Mucosa of descending colon (tissue), 3 donors: ENCODE results near the gene CAMK2B. TPM values are rescaled to one million over a fixed set of nuclear protein-coding genes. Genes with fewer than 3 reads are reported as not detected.
A peak's percentile ranks its signal among the peaks of the same experiment; 100 is the strongest.

Experiments
- ATAC-seq: fragments of 200-7000 bp; cut with Tn5 transposase; one replicate; pipeline ENCODE4 v1.9.1; 2020; ENCODE audit warnings: mild to moderate bottlenecking, moderate library complexity
- DNase-seq, 3 donors: peaks; one replicate each; pipeline ENCODE4 v3.0.0-alpha.2; 2020
- H3K36me3 ChIP-seq: fragments of 200-600 bp; one replicate; pipeline ENCODE4 v1.8.0; 2021; ENCODE audit warnings: low read depth, mild to moderate bottlenecking
- H3K4me1 ChIP-seq: fragments of 200-600 bp; one replicate; pipeline ENCODE4 v1.8.0; 2021; ENCODE audit warnings: low read depth, mild to moderate bottlenecking
- H3K4me3 ChIP-seq: fragments of 200-600 bp; one replicate; pipeline ENCODE4 v1.8.0; 2021; ENCODE audit warnings: mild to moderate bottlenecking
- H3K9me3 ChIP-seq: fragments of 200-600 bp; one replicate; pipeline ENCODE4 v1.8.0; 2021; ENCODE audit warnings: mild to moderate bottlenecking
- intact Hi-C, 2 donors: fragments of 100-400 bp; cut with DNase I in 1 of 2; cut with micrococcal nuclease in 1 of 2; formaldehyde crosslinking; loops; one replicate each; pipeline versions ENCODE4 v1.11.0 to v1.11.1; 2022; cut with DNase I, micrococcal nuclease
- total RNA-seq, 3 donors: library from RNA; stranded (reverse); fragmentation: NEBNext Ultra II Directional in 2 of 3; extraction: Animal tissue kit (Norgen Biotek cat#: 25700) in 2 of 3; gene quantifications; one replicate each; pipeline versions ENCODE4 v1.2.1 to v1.2.4, GENCODE V29; 2021 to 2023
- TF ChIP-seq, protein P1 (sequence below): fragments of 200-600 bp; IDR thresholded peaks from one replicate; pipeline ENCODE4 v1.8.0; 2022; ENCODE audit warnings: antibody characterized with exemption, mild to moderate bottlenecking
- donor health status: DM: no; HTN: no; CAD: no; lungs with moderate emphysema.
- donor health status: DM: no; HTN: no; CAD: no.
- donor health status: DM: no; HTN: yes; CAD: no.

CAMK2B gene
- total RNA-seq, 3 donors from 2014 or later = 0.35 to 2.2 (median 0.87) TPM

GRCh38 chr7:44290252-44290620, 35.2 kb downstream of the CAMK2B start:
- Histone ChIP-seq H3K4me3 (no peak overlapping the region), H3K9me3 (no peaks in the 10 kb centered on the region), H3K36me3 (no peaks in the 10 kb centered on the region), H3K4me1 (no peaks in the 10 kb centered on the region)
- ATAC-seq = no peak
- intact Hi-C loops = no loop called here
- TF ChIP-seq, protein P1, sequence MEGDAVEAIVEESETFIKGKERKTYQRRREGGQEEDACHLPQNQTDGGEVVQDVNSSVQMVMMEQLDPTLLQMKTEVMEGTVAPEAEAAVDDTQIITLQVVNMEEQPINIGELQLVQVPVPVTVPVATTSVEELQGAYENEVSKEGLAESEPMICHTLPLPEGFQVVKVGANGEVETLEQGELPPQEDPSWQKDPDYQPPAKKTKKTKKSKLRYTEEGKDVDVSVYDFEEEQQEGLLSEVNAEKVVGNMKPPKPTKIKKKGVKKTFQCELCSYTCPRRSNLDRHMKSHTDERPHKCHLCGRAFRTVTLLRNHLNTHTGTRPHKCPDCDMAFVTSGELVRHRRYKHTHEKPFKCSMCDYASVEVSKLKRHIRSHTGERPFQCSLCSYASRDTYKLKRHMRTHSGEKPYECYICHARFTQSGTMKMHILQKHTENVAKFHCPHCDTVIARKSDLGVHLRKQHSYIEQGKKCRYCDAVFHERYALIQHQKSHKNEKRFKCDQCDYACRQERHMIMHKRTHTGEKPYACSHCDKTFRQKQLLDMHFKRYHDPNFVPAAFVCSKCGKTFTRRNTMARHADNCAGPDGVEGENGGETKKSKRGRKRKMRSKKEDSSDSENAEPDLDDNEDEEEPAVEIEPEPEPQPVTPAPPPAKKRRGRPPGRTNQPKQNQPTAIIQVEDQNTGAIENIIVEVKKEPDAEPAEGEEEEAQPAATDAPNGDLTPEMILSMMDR = no peak
- peak in 2 of 3 donors; percentile 9 to 18 for DNase-seq

- H3K4me1 ChIP-seq = no peaks in the 10 kb centered on the region
- DNase-seq = peak in 1 of 3 donors; percentile 6
- intact Hi-C loops = no loop called here
- TF ChIP-seq, protein P1 = no peak
- no peaks in the 10 kb centered on the region for H3K36me3 ChIP-seq
- no peak for ATAC-seq
- no peaks in the 10 kb centered on the region for H3K9me3 ChIP-seq
- H3K4me3 ChIP-seq = no peak overlapping the region
Observed at GRCh38 chr7:44289341-44290251, 35.8 kb downstream of the CAMK2B start.

GRCh38 chr7:44288811-44289340, 36.5 kb downstream of the CAMK2B start:
- peak in 2 of 3 donors; percentile 10 to 36 for DNase-seq
- no peaks in the 10 kb centered on the region for H3K36me3 ChIP-seq
- TF ChIP-seq, protein P1 = no peak
- no peak overlapping the region for H3K4me3 ChIP-seq
- ATAC-seq = no peak
- H3K4me1 ChIP-seq = no peaks in the 10 kb centered on the region
- intact Hi-C loops = no loop called here
- H3K9me3 ChIP-seq = no peaks in the 10 kb centered on the region

GRCh38 chr7:44288381-44288685, 37.1 kb downstream of the CAMK2B start:
- ATAC-seq (no peak), DNase-seq (peak in 1 of 3 donors; percentile 22)
- no peaks in the 10 kb centered on the region for H3K4me1 ChIP-seq
- TF ChIP-seq, protein P1 = no peak
- no peaks in the 10 kb centered on the region for H3K36me3 ChIP-seq
- no peaks in the 10 kb centered on the region for H3K9me3 ChIP-seq
- intact Hi-C loops = no loop called here
- H3K4me3 ChIP-seq = no peak overlapping the region

DNA sequence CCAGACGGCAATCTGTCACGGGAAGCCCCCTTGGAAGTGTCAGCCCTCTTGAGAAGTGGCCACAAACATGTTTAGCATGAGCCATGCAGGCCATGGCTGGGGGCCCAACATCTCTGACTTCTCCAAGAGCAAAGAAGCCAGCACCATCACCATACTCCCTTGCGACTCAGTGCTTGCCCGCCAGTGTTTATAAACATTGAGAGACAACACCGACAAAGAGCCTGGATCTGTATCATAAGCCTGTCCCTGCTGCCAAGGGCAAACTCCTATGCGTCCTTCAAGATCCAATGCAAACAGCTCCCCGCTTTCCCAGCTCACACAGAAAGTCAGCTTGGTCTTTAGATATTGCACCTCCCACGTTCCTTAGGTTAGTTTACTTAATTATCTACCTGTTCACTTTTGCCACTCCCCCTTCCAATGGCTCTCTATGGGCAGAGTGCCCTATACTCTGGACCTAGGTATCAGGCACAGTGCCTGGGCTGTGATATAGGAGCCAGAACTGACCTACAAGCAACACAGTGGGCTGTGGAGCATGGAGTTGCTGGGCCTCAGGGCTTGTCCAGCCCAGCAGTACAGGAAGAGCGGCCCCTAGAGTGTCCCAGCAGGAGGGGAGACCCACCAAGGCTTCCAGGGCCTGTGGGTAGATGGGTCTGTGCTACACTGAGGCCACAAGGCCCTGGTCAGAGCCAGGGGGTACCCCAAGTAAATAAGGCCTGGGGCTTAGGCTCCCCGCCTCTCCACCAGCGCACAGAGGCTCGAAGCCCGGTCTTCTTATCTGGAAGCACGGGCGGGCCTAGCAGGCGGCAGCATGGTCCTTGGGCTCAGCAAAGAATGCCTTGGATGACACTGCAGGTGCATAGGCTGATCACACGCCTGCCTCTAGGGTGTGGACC, 37.7 kb downstream of the CAMK2B start:
- Histone ChIP-seq H3K4me1 (no peaks in the 10 kb centered on the region), H3K9me3 (no peaks in the 10 kb centered on the region), H3K4me3 (no peak overlapping the region), H3K36me3 (no peaks in the 10 kb centered on the region)
- TF ChIP-seq, protein P1 = no peak
- intact Hi-C loops = no loop called here
- peak in 2 of 3 donors; percentile 2 to 25 for DNase-seq
- no peak for ATAC-seq
